Omental fat pad (tissue), 4 donors: Measurements from ENCODE around the gene MDH2. TPM values are rescaled to one million over a fixed set of nuclear protein-coding genes. Genes with fewer than 3 reads are reported as not detected.
"Not testable (repeated sequence)": the region's sequence is repeated elsewhere in the genome, so short reads cannot be mapped to it uniquely, and the experiment has no call there.

Source experiments
- ATAC-seq: fragments of 150-250 bp; one replicate; pipeline ENCODE4 v1.9.1; 2016; ENCODE audit warnings: mild to moderate bottlenecking, moderate library complexity; ENCODE audit not compliant: low FRiP score
- DNase-seq: peaks from one replicate; pipeline ENCODE4 v3.0.0-alpha.2; 2019; ENCODE audit warnings: low spot score
- CTCF ChIP-seq, 3 donors: fragments of 450-650 bp; IDR thresholded peaks; one replicate each; pipeline ENCODE4 v1.5.1; 2016 to 2017; ENCODE audit warnings: antibody characterized with exemption in 3 of 3, mild to moderate bottlenecking in 3 of 3, moderate library complexity in 2 of 3
- total RNA-seq, 4 donors: library from RNA; depleted of rRNA; stranded (reverse); fragments of >200 nt; gene quantifications; one replicate each; pipeline ENCODE4 v1.1.0, GENCODE V29; 2016

The MDH2 gene
- total RNA-seq, 4 donors from 2014 or later = 58.7 to 77.2 (median 67.5) TPM

- DNase-seq (no peak), ATAC-seq (no peak)
- TF ChIP-seq CTCF (IDR thresholded peaks at IDR 0.05) = no peak
Observed at GRCh38 chr7:76057103-76057812, 9.4 kb downstream of the MDH2 start.

DNA sequence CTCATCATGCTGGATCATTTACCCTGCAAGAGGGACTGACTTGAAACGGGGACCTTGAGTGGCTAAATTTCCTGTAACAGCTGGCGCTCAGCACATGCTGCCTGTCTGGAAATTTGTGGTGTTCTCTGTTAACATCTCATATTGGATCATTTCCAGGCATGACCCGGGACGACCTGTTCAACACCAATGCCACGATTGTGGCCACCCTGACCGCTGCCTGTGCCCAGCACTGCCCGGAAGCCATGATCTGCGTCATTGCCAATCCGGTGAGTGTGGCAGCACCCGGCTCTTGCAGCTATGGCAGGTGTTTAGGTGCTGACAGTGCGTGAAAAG is 9.9 kb downstream of the MDH2 start:
- DNase-seq (no peak), ATAC-seq (no peak)
- TF ChIP-seq CTCF (IDR thresholded peaks at IDR 0.05) = no peak

DNA sequence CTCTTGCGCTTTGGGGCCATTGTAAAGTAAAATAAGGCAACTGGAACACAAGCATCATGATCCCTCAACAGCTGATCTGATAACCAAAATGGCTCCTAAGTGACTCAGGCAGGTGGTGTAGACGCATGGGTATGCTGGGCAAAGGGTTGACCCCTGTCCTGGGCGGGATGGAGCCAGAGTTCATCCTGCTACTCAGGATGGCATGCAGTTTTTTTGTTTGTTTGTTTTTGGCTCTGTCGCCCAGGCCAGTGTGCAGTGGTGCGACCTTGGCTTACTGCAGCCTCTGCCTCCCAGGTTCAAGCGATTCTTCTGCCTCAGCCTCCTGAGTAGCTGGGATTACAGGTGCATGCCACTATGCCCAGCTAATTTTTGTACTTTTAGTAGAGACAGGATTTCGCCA is 10.8 kb downstream of the MDH2 start:
- ATAC-seq = not testable (repeated sequence)

DNA sequence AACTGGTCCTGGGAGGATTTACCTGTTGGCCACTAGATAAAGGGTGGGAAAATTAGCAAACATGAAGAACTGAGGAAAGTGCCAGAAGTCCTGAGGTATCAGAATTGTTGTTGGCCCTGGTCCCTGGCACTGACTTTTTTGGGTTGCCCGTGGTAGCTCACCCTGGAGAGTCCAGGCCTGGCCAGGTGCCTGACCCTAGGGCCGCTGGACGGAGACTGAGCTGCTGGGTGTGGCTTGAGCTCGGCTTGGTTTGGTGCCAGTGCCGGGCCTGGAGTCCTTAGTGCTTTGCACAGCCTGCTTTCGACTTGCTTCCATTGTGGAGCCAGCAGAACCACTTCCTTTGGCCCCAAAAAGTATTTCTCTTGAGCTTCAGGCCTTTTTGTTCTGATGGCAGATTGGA is 12.9 kb downstream of the MDH2 start:
- ATAC-seq (peak; percentile 38), DNase-seq (no peak)
- TF ChIP-seq CTCF (IDR thresholded peaks at IDR 0.05) = no peak

More for the DNA sequence above, 10.8 kb downstream of the MDH2 start:
- not testable (repeated sequence) for DNase-seq

DNA sequence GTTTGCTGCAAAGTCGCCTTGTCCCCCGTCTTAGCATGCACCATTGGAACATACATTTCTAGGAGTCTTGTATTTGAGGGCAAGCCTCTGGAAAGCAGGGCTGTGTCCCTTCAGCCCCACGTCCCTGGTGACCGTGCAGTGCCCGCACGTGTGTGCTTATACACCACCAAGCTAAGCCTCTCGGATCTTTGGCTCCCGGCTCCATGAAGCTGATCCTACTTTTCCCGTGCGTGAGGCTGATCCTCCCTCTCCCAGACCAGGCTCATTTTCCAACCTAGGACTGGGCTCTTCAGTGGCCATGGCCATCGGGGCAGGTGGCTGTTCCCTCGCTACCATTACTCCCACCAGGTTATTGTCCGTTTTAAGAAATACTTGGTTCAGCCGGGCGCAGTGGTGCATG is 14.3 kb downstream of the MDH2 start:
- ATAC-seq (no peak), DNase-seq (no peak)
- no peak for TF ChIP-seq CTCF (IDR thresholded peaks at IDR 0.05)

DNA sequence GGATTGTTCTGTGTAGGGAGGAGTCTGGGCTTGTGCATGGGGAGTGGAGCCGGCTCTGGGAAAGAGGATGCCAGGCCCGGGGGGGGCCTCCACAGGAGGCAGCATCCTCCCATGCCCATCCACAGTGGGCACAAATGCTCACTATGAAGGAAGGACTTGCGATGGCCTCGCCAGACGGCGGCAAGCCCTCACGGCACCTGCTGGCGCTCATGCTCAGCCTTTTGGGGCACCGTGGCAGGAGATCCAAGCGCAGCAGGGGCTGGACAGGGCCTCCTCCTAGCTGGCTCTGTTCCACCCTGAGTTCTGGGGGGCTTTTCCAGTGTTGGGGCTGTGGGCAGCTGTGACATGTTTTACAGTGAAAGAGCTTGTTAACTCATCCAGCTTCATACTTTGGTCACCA is 15.2 kb downstream of the MDH2 start:
- ATAC-seq (no peak), DNase-seq (no peak)
- no peak for TF ChIP-seq CTCF (IDR thresholded peaks at IDR 0.05)

GRCh38 chr7:76063525-76063924 is 15.6 kb downstream of the MDH2 start:
- no peak for ATAC-seq
- no peak for DNase-seq
- TF ChIP-seq CTCF (IDR thresholded peaks at IDR 0.05) = no peak
